ENCODE results near the gene MISP3.

Gene MISP3

GRCh38 chr19:14053500-14053899, 19.1 kb upstream of the MISP3 start:
- Histone ChIP-seq H3K27me3 (ENCODE audit: insufficient read depth, poor library complexity, severe bottlenecking) (peaks cover 8% of the 10 kb centered on the region), H3K4me3 (ENCODE audit: severe bottlenecking) (no peak overlapping the region), H3K36me3 (ENCODE audit: low read depth) (no peaks in the 10 kb centered on the region), H3K4me1 (ENCODE audit: insufficient read depth, poor library complexity, severe bottlenecking) (no peaks in the 10 kb centered on the region), H3K9me3 (ENCODE audit: severe bottlenecking) (no peaks in the 10 kb centered on the region), H3K27ac (ENCODE audit: poor library complexity, severe bottlenecking) (no peak overlapping the region)
- DNase-seq (ENCODE audit: low spot score) (no peak), ATAC-seq (ENCODE audit: low read depth) (no peak)
- TF ChIP-seq, protein P1, sequence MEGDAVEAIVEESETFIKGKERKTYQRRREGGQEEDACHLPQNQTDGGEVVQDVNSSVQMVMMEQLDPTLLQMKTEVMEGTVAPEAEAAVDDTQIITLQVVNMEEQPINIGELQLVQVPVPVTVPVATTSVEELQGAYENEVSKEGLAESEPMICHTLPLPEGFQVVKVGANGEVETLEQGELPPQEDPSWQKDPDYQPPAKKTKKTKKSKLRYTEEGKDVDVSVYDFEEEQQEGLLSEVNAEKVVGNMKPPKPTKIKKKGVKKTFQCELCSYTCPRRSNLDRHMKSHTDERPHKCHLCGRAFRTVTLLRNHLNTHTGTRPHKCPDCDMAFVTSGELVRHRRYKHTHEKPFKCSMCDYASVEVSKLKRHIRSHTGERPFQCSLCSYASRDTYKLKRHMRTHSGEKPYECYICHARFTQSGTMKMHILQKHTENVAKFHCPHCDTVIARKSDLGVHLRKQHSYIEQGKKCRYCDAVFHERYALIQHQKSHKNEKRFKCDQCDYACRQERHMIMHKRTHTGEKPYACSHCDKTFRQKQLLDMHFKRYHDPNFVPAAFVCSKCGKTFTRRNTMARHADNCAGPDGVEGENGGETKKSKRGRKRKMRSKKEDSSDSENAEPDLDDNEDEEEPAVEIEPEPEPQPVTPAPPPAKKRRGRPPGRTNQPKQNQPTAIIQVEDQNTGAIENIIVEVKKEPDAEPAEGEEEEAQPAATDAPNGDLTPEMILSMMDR (IDR thresholded peaks at IDR 0.05; ENCODE audit: poor library complexity, severe bottlenecking): no peak

DNA sequence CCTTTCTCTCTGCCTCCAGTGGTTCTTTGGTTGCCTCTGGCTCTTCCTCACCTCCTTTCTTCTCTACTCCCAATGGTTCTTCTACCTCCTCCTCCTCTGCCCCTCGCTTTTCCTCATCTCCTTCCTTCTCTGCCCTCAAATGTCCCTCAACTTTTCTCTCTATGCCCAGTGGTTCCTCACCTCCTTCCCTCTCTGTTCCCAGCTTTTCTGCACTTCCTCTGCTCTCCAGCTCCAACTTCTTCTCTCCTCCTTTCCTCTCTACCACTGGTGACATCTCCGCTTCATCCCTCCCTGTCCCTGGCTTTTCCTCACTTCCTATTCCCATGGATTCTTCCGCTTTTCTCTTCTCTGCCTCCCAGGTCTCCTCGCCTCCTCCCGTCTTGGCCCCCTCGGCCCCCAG, 18.5 kb upstream of the MISP3 start:
- Histone ChIP-seq H3K27me3 (ENCODE audit: insufficient read depth, poor library complexity, severe bottlenecking) (peaks cover 14% of the 10 kb centered on the region), H3K27ac (ENCODE audit: poor library complexity, severe bottlenecking) (no peak overlapping the region), H3K4me3 (ENCODE audit: severe bottlenecking) (no peak overlapping the region), H3K9me3 (ENCODE audit: severe bottlenecking) (no peaks in the 10 kb centered on the region), H3K36me3 (ENCODE audit: low read depth) (no peaks in the 10 kb centered on the region), H3K4me1 (ENCODE audit: insufficient read depth, poor library complexity, severe bottlenecking) (no peaks in the 10 kb centered on the region)
- TF ChIP-seq, protein P1 (IDR thresholded peaks at IDR 0.05; ENCODE audit: poor library complexity, severe bottlenecking): no peak
- no peak for DNase-seq (ENCODE audit: low spot score)
- no peak for ATAC-seq (ENCODE audit: low read depth)

GRCh38 chr19:14054721-14055120, 17.9 kb upstream of the MISP3 start:
- Histone ChIP-seq H3K27me3 (ENCODE audit: insufficient read depth, poor library complexity, severe bottlenecking) (peaks cover 16% of the 10 kb centered on the region), H3K9me3 (ENCODE audit: severe bottlenecking) (no peaks in the 10 kb centered on the region), H3K4me3 (ENCODE audit: severe bottlenecking) (no peak overlapping the region), H3K36me3 (ENCODE audit: low read depth) (no peaks in the 10 kb centered on the region), H3K27ac (ENCODE audit: poor library complexity, severe bottlenecking) (no peak overlapping the region), H3K4me1 (ENCODE audit: insufficient read depth, poor library complexity, severe bottlenecking) (no peaks in the 10 kb centered on the region)
- DNase-seq (ENCODE audit: low spot score) (no peak), ATAC-seq (ENCODE audit: low read depth) (no peak)
- TF ChIP-seq, protein P1 (IDR thresholded peaks at IDR 0.05; ENCODE audit: poor library complexity, severe bottlenecking): no peak

DNA sequence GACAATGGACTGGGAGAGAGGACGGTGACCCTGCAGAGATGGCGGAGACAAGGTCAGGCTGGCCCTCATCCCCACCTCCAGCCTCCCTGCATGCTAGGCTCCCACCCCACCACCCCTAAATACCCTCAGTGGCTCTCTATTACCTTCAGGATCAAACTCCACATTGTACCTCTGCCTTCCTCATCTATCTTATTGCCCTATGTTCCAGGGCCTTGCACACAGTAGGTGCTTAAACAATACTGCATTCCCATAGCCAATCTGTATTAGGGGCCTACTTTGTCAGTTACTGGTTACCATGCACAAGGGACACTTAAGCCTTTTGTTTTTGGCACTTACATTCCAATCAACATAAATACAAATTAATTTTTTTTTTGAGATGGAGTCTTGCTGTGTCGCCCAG, 17.2 kb upstream of the MISP3 start:
- H3K9me3 ChIP-seq (ENCODE audit: severe bottlenecking): no peaks in the 10 kb centered on the region
- no peak overlapping the region for H3K4me3 ChIP-seq (ENCODE audit: severe bottlenecking)
- H3K27me3 ChIP-seq (ENCODE audit: insufficient read depth, poor library complexity, severe bottlenecking): peaks cover 16% of the 10 kb centered on the region
- ATAC-seq (ENCODE audit: low read depth) (no peak), DNase-seq (ENCODE audit: low spot score) (no peak)
- TF ChIP-seq, protein P1 (IDR thresholded peaks at IDR 0.05; ENCODE audit: poor library complexity, severe bottlenecking): no peak
- H3K36me3 ChIP-seq (ENCODE audit: low read depth): no peaks in the 10 kb centered on the region
- no peak overlapping the region for H3K27ac ChIP-seq (ENCODE audit: poor library complexity, severe bottlenecking)
- no peaks in the 10 kb centered on the region for H3K4me1 ChIP-seq (ENCODE audit: insufficient read depth, poor library complexity, severe bottlenecking)

- Histone ChIP-seq H3K27me3 (ENCODE audit: insufficient read depth, poor library complexity, severe bottlenecking) (peaks cover 16% of the 10 kb centered on the region), H3K9me3 (ENCODE audit: severe bottlenecking) (no peaks in the 10 kb centered on the region), H3K4me1 (ENCODE audit: insufficient read depth, poor library complexity, severe bottlenecking) (no peaks in the 10 kb centered on the region), H3K36me3 (ENCODE audit: low read depth) (no peaks in the 10 kb centered on the region), H3K4me3 (ENCODE audit: severe bottlenecking) (no peak overlapping the region), H3K27ac (ENCODE audit: poor library complexity, severe bottlenecking) (no peak overlapping the region)
- DNase-seq (ENCODE audit: low spot score) (no peak), ATAC-seq (ENCODE audit: low read depth) (no peak)
- TF ChIP-seq, protein P1 (IDR thresholded peaks at IDR 0.05; ENCODE audit: poor library complexity, severe bottlenecking): no peak
Observed at GRCh38 chr19:14056069-14056666, 16.4 kb upstream of the MISP3 start.
